ENCODE data around the gene PTMS. TPM values are rescaled to one million over a fixed set of nuclear protein-coding genes. Genes with fewer than 3 reads are reported as not detected.

Gene PTMS
- total and polyA plus RNA-seq, 9 of the 15 experiments (the other 6 are each of a cell fraction or from before 2014, with no cell fraction given), result 5.1 to 287 (median 78.5) TPM

GRCh38 chr12:6752921-6753771 is 13.0 kb upstream of the PTMS start, which contains the start of gene MLF2 (continued):
- TF ChIP-seq CUX1 (CRISPR knock-in tag; IDR thresholded peaks at IDR 0.05), result no peak
- peak; percentile 5 for TF ChIP-seq SMAD1 (IDR thresholded peaks at IDR 0.05; ENCODE audit: low read depth, low read length, partially characterized antibody)
- no peak for TF ChIP-seq GATAD2B (IDR thresholded peaks at IDR 0.05; ENCODE audit: borderline replicate concordance)
- TF ChIP-seq FOXK2 (conservative IDR thresholded peaks at IDR 0.05 in 1 of 2, IDR thresholded peaks at IDR 0.05 in 1 of 2; ENCODE audit: low read depth in 2 of 2), result no peak
- peak; percentile 75 for TF ChIP-seq KHSRP (IDR thresholded peaks at IDR 0.05)
- peak; percentile 75 for TF ChIP-seq POLR2H (tag; IDR thresholded peaks at IDR 0.05; ENCODE audit: low read depth)
- peak; percentile 35 for TF ChIP-seq L3MBTL2 (IDR thresholded peaks at IDR 0.05)
- peak; percentile 55; the same call in 1 of the 2 replicates for TF ChIP-seq HNRNPL (IDR thresholded peaks at IDR 0.05; ENCODE audit: low read depth, low read length)
- TF ChIP-seq CEBPZ (IDR thresholded peaks at IDR 0.05; ENCODE audit: borderline replicate concordance, low read depth, low read length), result no peak
- TF ChIP-seq IRF1 (CRISPR knock-in tag; IDR thresholded peaks at IDR 0.05; ENCODE audit: borderline replicate concordance), result no peak
- TF ChIP-seq MNT (conservative IDR thresholded peaks at IDR 0.05), result peak in 1 of 2 experiments; percentile 70; a peak in 2 of 4 replicates
- no peak for TF ChIP-seq CTCFL (IDR thresholded peaks at IDR 0.05; ENCODE audit: borderline replicate concordance, insufficient read depth, low read depth, low read length, poor library complexity, severe bottlenecking)

All from K562 (cell line).